ENCODE measurements around the gene PHRF1. TPM values are rescaled to one million over a fixed set of nuclear protein-coding genes. Genes with fewer than 3 reads are reported as not detected.

PHRF1 gene
- total and polyA plus RNA-seq, 9 donors = 13.1 to 23.1 (median 20.1) TPM

- Histone ChIP-seq H3K27ac (ENCODE audit: low read length) (no peak overlapping the region), H3K4me1 (ENCODE audit: control insufficient read depth, insufficient read depth, low read length) (peaks cover 6% of the 10 kb centered on the region), H3K27me3 (ENCODE audit: control insufficient read depth, insufficient read depth, low read length) (peaks cover 36% of the 10 kb centered on the region), H3K4me3 (ENCODE audit: low read length) (no peak overlapping the region), H3K36me3 (ENCODE audit: control insufficient read depth, insufficient read depth, low read length) (no peaks in the 10 kb centered on the region), H3K9me3 (replicated peaks; ENCODE audit: control insufficient read depth, low read depth, low read length) (no peaks in the 10 kb centered on the region)
- WGBS (ENCODE audit: insufficient coverage) = 66% methylated on average over 14 of the region's 16 CpGs
- DNase-seq = no peak
These were observed 25.1 kb upstream of the PHRF1 start for GRCh38 chr11:551131-551530.

- no peak overlapping the region for H3K27ac ChIP-seq (ENCODE audit: low read length)
- peaks cover 40% of the 10 kb centered on the region for H3K27me3 ChIP-seq (ENCODE audit: control insufficient read depth, insufficient read depth, low read length)
- H3K4me3 ChIP-seq (ENCODE audit: low read length) = no peak overlapping the region
- no peaks in the 10 kb centered on the region for H3K36me3 ChIP-seq (ENCODE audit: control insufficient read depth, insufficient read depth, low read length)
- DNase-seq = no peak
- H3K4me1 ChIP-seq (ENCODE audit: control insufficient read depth, insufficient read depth, low read length) = peaks cover 10% of the 10 kb centered on the region
- WGBS (ENCODE audit: insufficient coverage) = 69% methylated on average over 12 of the region's 12 CpGs
- no peaks in the 10 kb centered on the region for H3K9me3 ChIP-seq (replicated peaks; ENCODE audit: control insufficient read depth, low read depth, low read length)
These were observed 24.7 kb upstream of the PHRF1 start for GRCh38 chr11:551596-551995.

GRCh38 chr11:553083-553987 lies 22.9 kb upstream of the PHRF1 start:
- no peak overlapping the region for H3K4me3 ChIP-seq (ENCODE audit: low read length)
- peaks cover 58% of the 10 kb centered on the region for H3K27me3 ChIP-seq (ENCODE audit: control insufficient read depth, insufficient read depth, low read length)
- no peaks in the 10 kb centered on the region for H3K9me3 ChIP-seq (replicated peaks; ENCODE audit: control insufficient read depth, low read depth, low read length)
- peaks cover 10% of the 10 kb centered on the region for H3K4me1 ChIP-seq (ENCODE audit: control insufficient read depth, insufficient read depth, low read length)
- WGBS (ENCODE audit: insufficient coverage) = 85% methylated on average over 25 of the region's 27 CpGs
- H3K27ac ChIP-seq (ENCODE audit: low read length) = no peak overlapping the region
- no peak for DNase-seq
- no peaks in the 10 kb centered on the region for H3K36me3 ChIP-seq (ENCODE audit: control insufficient read depth, insufficient read depth, low read length)

GRCh38 chr11:553988-554340 lies 22.3 kb upstream of the PHRF1 start:
- Histone ChIP-seq H3K27me3 (ENCODE audit: control insufficient read depth, insufficient read depth, low read length) (peaks cover 64% of the 10 kb centered on the region), H3K36me3 (ENCODE audit: control insufficient read depth, insufficient read depth, low read length) (no peaks in the 10 kb centered on the region), H3K9me3 (replicated peaks; ENCODE audit: control insufficient read depth, low read depth, low read length) (no peaks in the 10 kb centered on the region), H3K4me3 (ENCODE audit: low read length) (no peak overlapping the region), H3K4me1 (ENCODE audit: control insufficient read depth, insufficient read depth, low read length) (peaks cover 10% of the 10 kb centered on the region), H3K27ac (ENCODE audit: low read length) (no peak overlapping the region)
- DNase-seq = no peak
- WGBS (ENCODE audit: insufficient coverage) = 62% methylated on average over 6 of the region's 11 CpGs

- H3K36me3 ChIP-seq (ENCODE audit: control insufficient read depth, insufficient read depth, low read length) = no peaks in the 10 kb centered on the region
- no peak overlapping the region for H3K4me3 ChIP-seq (ENCODE audit: low read length)
- H3K9me3 ChIP-seq (replicated peaks; ENCODE audit: control insufficient read depth, low read depth, low read length) = no peaks in the 10 kb centered on the region
- peak; percentile 69 for DNase-seq
- peaks cover 10% of the 10 kb centered on the region for H3K4me1 ChIP-seq (ENCODE audit: control insufficient read depth, insufficient read depth, low read length)
- H3K27ac ChIP-seq (ENCODE audit: low read length) = no peak overlapping the region
- peaks cover 71% of the 10 kb centered on the region for H3K27me3 ChIP-seq (ENCODE audit: control insufficient read depth, insufficient read depth, low read length)
- WGBS (ENCODE audit: insufficient coverage) = 9% methylated on average over 38 of the region's 60 CpGs
These were observed 21.6 kb upstream of the PHRF1 start for GRCh38 chr11:554428-555226.

- H3K4me3 ChIP-seq (ENCODE audit: low read length) = no peak overlapping the region
- H3K9me3 ChIP-seq (replicated peaks; ENCODE audit: control insufficient read depth, low read depth, low read length) = no peaks in the 10 kb centered on the region
- peaks cover 77% of the 10 kb centered on the region for H3K27me3 ChIP-seq (ENCODE audit: control insufficient read depth, insufficient read depth, low read length)
- H3K4me1 ChIP-seq (ENCODE audit: control insufficient read depth, insufficient read depth, low read length) = peaks cover 15% of the 10 kb centered on the region
- no peaks in the 10 kb centered on the region for H3K36me3 ChIP-seq (ENCODE audit: control insufficient read depth, insufficient read depth, low read length)
- WGBS (ENCODE audit: insufficient coverage) = 1% methylated on average over 54 of the region's 57 CpGs
- no peak overlapping the region for H3K27ac ChIP-seq (ENCODE audit: low read length)
- no peak for DNase-seq
These were observed 21.0 kb upstream of the PHRF1 start for GRCh38 chr11:555227-555779.

GRCh38 chr11:555780-556661 lies 20.2 kb upstream of the PHRF1 start:
- H3K36me3 ChIP-seq (ENCODE audit: control insufficient read depth, insufficient read depth, low read length) = no peaks in the 10 kb centered on the region
- H3K27me3 ChIP-seq (ENCODE audit: control insufficient read depth, insufficient read depth, low read length) = peaks cover 79% of the 10 kb centered on the region
- no peaks in the 10 kb centered on the region for H3K9me3 ChIP-seq (replicated peaks; ENCODE audit: control insufficient read depth, low read depth, low read length)
- peaks cover 17% of the 10 kb centered on the region for H3K4me1 ChIP-seq (ENCODE audit: control insufficient read depth, insufficient read depth, low read length)
- no peak overlapping the region for H3K4me3 ChIP-seq (ENCODE audit: low read length)
- DNase-seq = no peak
- no peak overlapping the region for H3K27ac ChIP-seq (ENCODE audit: low read length)
- WGBS (ENCODE audit: insufficient coverage) = 3% methylated on average over 75 of the region's 104 CpGs

GRCh38 chr11:556662-557256 lies 19.5 kb upstream of the PHRF1 start:
- Histone ChIP-seq H3K27me3 (ENCODE audit: control insufficient read depth, insufficient read depth, low read length) (peaks cover 81% of the 10 kb centered on the region), H3K4me1 (ENCODE audit: control insufficient read depth, insufficient read depth, low read length) (peaks cover 23% of the 10 kb centered on the region), H3K36me3 (ENCODE audit: control insufficient read depth, insufficient read depth, low read length) (no peaks in the 10 kb centered on the region), H3K9me3 (replicated peaks; ENCODE audit: control insufficient read depth, low read depth, low read length) (no peaks in the 10 kb centered on the region), H3K4me3 (ENCODE audit: low read length) (no peak overlapping the region), H3K27ac (ENCODE audit: low read length) (no peak overlapping the region)
- WGBS (ENCODE audit: insufficient coverage) = 53% methylated on average over 21 of the region's 22 CpGs
- no peak for DNase-seq

GRCh38 chr11:557328-558132 lies 18.7 kb upstream of the PHRF1 start:
- no peak overlapping the region for H3K27ac ChIP-seq (ENCODE audit: low read length)
- DNase-seq = no peak
- no peaks in the 10 kb centered on the region for H3K36me3 ChIP-seq (ENCODE audit: control insufficient read depth, insufficient read depth, low read length)
- peaks cover 26% of the 10 kb centered on the region for H3K4me1 ChIP-seq (ENCODE audit: control insufficient read depth, insufficient read depth, low read length)
- no peaks in the 10 kb centered on the region for H3K9me3 ChIP-seq (replicated peaks; ENCODE audit: control insufficient read depth, low read depth, low read length)
- 62% methylated on average over 14 of the region's 24 CpGs for WGBS (ENCODE audit: insufficient coverage)
- no peak overlapping the region for H3K4me3 ChIP-seq (ENCODE audit: low read length)
- peaks cover 84% of the 10 kb centered on the region for H3K27me3 ChIP-seq (ENCODE audit: control insufficient read depth, insufficient read depth, low read length)

Measured in muscle of leg (tissue), 11 donors.